HG03025 (cell line): ENCODE results near the gene TCF12.

Source experiments
- ATAC-seq: cut with Tn5 transposase; IDR thresholded peaks from one replicate; pipeline ENCODE4 v1.9.1; 2021; ENCODE audit warnings: mild to moderate bottlenecking, moderate library complexity; ENCODE audit not compliant: unreplicated experiment, low FRiP score

TCF12 gene

DNA sequence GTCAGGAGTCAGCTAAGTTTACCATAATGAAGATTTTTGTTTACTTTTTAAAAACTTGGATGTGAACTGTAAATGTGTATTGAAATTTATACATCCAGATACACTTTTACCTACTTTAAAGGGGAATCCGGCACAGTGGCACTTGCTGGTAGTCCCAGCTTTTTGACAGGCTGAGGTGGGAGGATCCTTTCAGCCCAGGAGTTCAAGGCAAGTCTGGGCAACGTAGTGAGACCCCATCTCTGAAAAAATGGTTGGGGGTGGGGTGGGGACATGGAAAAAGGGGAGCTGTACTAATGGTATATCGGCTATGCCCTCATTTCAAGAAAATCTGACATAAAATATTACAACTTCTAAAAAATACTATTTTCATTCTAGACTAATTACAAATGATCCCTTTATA lies 362.0 kb downstream of the TCF12 start:
- ATAC-seq, result no peak

DNA sequence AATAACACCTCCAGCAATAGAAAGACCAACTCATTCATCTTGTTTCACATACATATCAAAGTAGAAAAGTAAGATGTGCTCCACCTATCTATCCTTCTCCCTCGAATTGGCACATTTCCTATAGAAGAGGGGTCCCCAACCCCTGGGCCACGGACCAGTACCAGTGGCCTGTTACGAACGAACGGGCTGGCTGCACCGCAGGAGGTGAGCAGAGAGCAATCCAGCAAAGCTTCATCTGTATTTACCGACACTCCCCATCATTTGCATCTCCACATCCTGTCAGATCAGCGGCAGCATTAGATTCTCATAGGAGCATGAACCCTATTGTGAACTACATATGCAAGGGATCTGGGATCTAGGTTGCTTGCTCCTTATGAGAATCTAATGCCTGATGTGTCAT lies 362.9 kb downstream of the TCF12 start:
- ATAC-seq, result peak; percentile 47

DNA sequence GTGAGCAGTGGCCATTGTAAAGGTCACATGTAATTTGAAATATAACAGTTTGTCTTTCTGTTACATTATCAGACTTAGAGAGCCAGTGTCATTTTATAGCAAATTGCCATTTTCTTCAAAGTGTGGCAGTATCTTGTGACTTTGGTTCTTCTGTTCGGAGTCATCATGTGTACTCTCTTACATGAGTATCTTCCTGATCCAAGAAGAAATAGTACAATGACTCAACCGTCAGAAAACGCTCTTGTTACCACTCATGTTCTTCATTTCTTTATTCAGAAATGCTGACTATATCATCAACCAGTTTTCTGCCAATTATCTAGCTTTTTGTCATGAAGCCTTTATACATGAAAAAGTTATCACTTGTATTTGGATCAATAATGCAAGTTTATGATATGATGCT lies 364.2 kb downstream of the TCF12 start:
- ATAC-seq, result no peak

DNA sequence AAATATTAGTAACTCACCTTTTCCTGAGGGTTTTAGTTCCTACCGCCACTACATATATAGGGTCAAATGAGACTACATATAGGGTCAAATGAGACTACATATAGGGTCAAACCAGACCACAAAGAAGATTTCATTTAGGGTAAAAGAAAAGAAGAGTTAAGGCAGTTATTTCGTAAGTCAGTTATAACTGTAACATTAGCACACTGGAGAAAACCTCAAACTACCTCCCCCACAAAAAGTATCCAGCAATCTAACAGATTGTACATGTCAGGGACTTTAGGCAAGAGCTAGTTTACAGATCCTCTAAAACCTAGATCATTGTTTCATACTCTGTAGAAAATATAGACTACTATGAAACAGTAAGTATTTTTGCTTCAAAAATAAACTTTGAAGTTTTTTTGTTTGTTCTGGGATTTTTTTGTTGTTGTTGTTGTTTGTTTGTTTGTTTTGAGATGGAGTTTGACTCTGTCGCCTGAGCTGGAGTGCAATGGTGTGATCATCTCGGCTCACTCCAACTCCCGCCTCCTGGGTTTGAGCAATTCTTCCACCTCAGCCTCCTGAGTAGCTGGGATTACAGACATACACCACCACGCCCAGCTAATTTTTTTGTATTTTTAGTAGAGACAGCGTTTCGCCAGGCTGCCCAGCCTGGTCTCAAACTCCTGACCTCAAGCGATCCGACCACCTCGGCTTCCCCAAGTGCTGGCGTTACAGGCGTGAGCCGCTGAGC lies 365.5 kb downstream of the TCF12 start:
- ATAC-seq, result no peak

DNA sequence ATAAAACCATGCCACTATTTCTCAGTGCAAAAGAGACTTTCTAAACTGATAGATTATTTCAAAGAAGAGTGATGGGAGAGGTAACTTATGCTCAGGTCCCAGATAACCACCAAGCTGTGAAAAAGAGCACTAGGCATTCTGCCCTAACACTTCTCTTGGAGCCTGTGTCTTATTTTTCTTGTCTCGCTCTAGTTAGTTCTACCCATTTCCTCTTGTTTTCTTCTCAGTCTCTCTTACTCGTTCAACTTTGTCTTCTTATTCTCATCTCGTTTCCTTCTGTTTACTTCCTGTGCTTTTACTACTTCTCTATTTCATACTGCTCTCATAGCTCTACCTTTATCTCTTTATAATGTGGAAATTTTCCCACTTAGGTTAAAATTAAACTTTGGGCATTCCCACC lies 366.1 kb downstream of the TCF12 start:
- no peak for ATAC-seq

DNA sequence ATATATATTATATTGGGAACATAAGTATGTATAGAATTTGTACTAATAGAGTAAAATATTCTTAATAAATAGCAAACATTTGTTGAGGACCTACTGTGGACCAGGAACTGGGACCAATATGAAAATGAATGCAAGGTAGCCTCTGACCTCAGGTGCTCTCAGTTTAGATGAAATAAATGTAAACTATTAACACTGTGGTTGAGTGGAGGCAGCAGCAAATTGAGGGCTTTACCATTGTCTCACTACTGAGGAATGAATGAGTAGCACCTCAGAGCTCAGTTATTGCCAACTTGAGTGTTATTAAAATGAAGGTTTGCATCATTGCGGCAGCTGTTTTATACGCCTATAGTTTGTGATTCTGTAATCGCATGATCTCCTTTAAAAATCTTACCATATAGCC lies 366.9 kb downstream of the TCF12 start:
- ATAC-seq, result no peak

DNA sequence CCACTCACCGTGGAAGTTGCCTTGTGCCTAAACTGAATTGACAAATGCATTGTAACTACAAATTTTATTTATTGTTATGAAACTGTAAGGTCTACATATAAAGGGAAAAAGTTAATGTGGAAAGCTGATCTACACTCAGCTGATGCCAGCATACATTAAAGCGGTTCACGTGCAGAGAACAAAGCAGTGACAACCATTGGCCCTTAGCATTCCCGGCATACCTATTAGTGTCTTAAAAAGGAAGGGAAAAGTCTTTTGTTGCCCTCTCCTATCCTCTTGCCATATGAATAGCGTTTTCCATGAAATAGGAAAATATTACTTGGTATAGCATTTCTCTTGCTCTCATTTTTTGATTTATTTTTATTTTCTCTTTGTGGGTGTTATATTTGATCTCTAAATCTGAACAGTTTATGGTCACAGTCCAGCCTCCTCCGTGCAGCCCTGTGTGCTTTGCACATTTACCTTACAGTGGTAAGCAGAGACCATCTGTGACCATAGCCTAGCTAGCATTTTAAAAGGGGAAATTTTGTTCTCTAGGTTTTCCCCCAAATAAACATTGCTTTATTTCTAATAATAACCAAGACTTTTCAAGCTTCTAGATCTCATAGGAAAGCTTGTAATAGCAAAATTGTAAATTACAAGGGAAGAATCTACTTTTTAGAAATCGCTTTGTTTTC lies 368.1 kb downstream of the TCF12 start:
- ATAC-seq, result no peak

DNA sequence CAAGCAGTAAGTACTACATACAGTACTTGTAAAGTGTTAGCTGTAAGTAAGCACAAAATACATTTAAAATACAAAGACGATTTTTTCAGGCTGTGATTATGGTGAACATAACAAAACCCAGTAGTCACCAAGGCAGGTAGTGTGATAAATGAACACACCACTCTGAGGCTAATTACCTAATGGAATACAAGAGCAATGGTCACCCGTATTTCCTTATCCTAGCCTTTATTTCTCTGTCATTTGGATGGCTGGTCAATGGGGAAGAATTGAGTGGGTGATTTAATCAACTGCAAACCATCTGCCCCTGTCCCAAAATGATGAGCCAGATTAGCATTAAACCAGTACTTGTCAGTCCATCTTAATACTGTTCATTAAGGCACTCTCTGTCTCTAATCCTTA lies 368.7 kb downstream of the TCF12 start:
- no peak for ATAC-seq

DNA sequence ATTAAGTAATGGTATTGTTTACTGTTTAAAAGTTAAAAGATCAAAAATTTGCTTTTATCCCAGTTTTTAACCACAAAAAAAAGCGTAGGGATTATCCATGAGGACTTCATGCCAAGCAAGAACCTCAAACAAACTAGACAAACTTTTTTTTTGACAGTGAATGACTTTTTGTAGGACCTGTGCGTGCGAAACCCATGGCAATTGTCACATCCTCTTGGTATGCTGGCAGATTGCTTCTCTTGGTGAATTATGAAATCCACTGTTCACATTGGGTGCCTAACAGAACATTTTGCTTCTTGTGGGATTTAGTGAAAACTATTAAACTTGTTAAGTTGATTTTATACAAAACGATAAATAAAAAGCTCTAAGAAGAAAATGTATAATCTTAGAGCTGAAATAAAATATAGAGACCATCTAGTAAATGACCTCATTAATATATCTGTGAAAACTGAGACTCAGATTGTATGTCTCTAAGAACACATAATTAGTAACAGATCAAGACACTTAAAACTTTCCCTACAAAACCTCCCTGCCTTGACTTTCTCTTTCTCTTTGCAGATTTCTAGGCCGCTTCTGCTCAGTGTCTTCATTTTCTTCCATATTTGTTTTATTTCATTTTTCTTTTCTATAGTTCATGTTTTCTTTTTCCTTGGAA lies 370.6 kb downstream of the TCF12 start:
- no peak for ATAC-seq

DNA sequence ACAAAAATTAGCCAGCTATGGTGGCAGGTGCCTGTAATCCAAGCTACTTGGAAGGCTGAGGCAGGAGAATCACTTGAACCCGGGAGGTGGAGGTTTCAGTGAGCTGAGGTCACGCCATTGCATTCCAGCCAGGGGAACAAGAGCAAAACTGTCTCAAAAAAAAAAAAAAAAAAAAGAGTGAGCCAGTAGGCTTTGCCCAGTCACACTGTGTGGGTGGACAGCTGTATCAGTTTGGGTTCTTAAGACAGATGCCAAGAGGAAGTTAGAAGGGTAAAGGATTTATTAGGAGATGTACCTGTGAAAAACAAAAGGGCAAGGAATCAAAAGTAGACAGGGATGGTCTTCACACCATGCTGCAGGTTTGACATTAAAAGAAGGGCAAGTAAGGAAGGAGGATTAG lies 371.7 kb downstream of the TCF12 start:
- ATAC-seq, result no peak

DNA sequence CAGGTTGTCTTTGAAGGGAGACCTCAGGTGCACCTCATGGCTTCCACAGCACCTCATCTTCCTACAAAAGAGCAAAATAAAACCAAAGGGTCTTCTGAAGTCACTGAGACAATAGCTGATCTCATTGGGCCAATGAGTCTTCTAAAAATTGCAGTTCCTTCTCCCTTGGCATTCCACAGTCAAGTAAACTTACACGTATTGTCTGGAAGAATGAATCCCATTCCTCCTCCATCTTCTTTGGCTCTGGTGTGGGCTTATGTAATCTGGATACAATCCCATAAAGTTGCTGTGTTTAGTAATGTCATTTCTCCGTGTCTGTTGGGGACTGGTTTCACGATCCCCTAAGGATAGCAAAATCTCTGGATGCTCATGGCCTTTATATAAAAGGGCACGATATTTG lies 372.4 kb downstream of the TCF12 start:
- ATAC-seq, result no peak

DNA sequence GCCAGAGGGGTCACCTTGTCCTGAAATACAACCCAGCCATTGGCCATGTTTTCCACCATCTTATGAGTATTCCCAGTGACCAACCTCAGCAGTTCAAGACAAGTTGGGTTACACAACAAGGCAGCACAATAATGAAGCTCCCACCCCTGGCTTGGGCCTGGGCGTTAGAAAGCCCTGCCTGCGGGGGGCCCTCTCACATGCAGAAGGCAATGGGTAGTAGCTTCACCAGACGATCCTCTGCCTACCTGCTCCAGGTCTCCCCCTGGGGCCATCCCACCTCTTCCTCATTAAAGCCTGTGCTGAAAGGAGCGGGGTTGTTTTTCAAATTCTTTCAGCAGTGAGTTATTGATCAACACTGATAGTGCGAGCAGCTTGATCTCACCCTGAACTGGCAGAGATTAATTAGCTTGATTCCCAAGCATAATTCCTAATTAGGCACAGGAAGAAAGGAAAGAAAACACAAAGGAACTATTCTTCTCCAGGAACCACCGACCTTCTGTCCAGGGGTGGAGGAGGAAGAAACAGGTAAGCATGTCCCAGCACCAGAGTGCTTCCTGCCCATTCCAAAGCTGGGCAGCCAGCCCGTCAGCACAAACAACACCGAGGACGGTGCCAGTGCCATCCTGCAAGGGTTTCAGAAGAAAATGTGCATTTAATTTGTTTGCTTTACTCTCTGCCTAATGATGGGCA lies 378.2 kb downstream of the TCF12 start:
- no peak for ATAC-seq

DNA sequence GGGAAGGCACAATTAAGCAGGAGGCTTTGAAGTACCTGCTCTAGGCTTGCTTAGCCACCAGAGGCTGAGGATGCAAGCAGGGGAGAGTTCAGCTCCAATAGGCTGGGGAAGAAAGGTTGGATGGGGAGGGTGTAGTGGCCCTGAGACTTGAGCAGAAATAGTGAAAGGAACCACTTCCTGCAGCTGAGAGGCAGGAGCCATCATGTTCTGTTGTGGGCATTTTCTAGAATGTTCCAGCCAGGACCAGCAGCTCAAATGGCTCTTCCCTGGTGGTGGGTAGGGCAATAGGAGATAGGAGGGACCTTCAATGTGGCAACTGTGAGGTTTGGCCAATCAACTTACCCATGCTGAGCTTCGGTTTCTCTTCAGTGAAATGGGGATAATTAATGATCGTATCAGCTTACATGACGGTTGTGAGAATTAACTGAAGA lies 378.7 kb downstream of the TCF12 start:
- ATAC-seq, result no peak

DNA sequence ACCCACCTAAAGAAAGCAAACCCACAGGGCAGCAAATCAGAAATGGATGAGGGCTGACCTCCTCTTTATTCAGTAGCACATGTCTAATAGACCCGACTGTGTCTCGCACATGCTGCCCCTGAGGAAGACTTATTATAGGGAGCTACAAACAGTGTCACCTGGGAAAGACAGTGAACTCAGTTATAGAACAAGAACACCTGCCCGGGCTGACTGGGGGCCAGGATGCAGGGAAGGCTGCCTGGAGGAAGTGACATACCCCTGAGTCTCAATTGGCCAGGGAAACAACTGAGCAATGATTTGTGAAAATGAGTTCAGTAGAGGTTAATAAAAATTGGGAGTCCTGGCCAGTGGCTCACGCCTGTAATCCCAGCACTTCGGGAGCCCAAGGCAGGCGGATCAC lies 379.2 kb downstream of the TCF12 start:
- no peak for ATAC-seq

DNA sequence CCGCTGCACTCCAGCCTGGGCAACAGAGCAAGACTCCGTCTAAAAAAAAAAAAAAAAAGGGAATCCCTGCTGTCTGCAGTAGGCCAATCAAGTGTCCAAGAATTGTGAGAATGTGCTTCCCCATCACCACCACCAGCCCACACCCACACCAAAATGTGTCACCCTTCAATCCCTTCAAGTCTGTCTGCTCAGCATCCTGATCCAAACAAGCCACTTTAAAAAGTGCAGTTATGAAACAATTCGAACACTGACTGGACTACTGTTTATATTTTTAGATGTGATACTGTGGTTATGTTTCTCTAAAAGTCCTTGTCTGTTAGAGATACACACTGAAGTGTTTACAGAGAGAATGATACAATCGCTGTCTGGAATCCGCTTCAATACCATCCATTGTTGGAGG lies 379.8 kb downstream of the TCF12 start:
- ATAC-seq, result no peak

DNA sequence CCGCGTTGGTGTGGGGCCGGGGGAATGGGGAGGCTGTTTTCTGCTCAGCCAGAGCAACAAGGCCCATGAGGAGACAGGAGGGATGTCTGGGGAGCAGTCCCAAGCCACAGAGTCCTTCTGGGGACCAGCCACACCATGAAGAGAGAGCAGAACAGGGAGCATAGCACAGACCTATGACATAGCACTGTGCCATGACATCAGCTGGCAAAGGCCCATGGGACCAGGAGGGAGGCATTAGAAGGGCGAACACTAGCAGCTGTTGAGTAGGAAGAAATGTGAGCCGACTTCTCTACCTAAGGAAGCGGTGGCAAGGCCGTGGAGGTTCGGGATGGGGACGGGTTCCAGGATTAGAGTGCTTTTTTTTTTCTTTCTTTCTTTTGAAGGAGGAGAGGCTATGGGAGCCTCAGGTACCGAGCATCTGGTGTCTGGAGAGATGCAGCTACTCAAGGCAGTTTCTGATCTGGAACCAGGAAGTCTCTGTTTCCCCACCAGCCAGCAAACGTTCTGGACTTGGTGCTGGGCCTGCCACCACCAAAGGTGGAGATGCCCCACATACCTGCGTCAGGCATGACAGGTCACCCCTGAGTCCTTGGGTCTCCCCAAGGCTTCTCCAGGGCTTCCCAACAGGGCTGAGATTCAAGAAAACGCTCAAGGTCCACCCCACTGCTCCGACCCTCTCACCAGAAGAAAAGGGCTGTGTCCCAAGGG lies 380.6 kb downstream of the TCF12 start:
- ATAC-seq, result no peak

DNA sequence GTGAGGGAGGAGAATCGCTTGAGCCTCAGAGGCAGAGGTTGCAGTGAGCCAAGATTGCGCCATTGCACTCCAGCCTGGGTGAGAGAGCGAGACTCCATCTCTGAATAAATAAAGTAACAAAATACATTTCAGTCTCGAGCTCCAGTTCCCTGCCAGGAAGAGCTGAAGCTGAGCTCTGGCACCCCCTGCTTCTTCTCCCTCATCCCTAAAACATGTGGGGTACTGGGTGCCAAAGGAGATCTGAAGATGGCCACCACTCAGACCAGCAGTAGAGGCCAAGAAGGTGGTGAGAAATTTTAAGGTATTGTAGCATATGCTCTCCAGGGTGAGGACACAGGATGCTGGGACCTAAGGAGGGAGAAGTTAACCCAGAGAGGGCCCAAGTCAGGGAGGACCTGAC lies 382.9 kb downstream of the TCF12 start:
- no peak for ATAC-seq

DNA sequence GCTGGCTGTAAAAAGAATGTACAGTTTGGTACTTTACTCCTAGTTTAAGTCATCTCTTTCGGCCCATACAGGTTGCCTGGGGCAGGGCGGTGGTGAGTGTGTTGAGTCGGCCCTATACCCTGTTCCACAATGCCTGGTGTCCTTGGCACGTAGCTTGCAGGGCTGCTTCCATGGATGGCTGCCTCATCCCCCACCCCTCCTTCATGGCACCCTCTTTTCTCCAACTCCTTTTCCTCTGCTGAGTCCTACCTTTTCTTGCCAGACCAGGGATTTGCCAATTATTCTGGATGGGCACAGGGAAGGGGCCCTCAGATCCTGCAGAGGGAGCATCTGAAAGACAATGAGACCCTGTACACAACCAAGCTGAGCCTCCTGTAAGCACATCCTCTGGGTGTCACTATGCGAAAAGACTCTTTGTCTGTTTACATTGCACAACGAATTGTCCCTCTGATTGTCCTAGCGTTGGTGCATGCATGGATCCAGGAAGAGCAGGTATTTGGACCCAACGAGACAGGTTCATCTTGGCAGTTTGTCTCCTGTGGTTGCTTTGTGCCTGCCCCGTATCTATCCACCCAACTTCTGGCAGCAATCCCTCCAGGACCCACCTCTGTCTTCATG lies 384.3 kb downstream of the TCF12 start:
- no peak for ATAC-seq

DNA sequence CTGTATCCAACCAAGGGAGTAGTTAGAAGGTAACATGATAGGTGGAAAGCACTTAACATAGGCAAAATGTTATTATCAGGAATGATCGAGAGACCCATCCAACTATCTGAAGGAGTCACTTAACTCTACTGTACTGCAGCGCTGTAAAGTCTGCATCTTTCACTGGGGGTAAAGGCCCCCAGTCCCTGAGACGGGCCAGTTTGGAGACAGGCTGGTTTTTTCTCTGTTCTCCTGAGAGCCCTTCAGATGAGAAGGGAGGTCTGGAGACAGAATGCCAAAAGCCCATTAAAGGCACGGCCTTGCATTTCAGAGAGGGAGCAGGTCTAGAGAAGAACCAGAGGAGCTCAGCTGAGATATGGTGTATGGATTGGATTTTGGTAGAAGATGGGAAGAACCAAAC lies 386.6 kb downstream of the TCF12 start:
- no peak for ATAC-seq
